Mucosa of rectum (tissue), 2 donors: ENCODE results near the gene PPP4R2.

ENCODE experiments used
- H3K27ac ChIP-seq, 2 donors: one replicate each; pipeline ENCODE4 v1.7.0; 2013; ENCODE audit warnings: inconsistent platforms in 2 of 2, low read depth in 2 of 2, low read length in 2 of 2
- H3K27me3 ChIP-seq, 2 donors: one replicate each; pipeline ENCODE4 v1.7.0; 2013; ENCODE audit warnings: low read length in 2 of 2; ENCODE audit not compliant: control insufficient read depth in 2 of 2, insufficient read depth in 2 of 2
- H3K36me3 ChIP-seq, 2 donors: one replicate each; pipeline ENCODE4 v1.7.0; 2013; ENCODE audit warnings: low read length in 2 of 2; ENCODE audit not compliant: control insufficient read depth in 2 of 2, insufficient read depth in 2 of 2
- H3K4me1 ChIP-seq, 2 donors: one replicate each; pipeline ENCODE4 v1.7.0; 2013; ENCODE audit warnings: low read length in 2 of 2, mild to moderate bottlenecking in 1 of 2; ENCODE audit not compliant: control insufficient read depth in 2 of 2, insufficient read depth in 2 of 2
- H3K4me3 ChIP-seq, 2 donors: one replicate each; pipeline ENCODE4 v1.7.0; 2013; ENCODE audit warnings: low read length in 2 of 2
- H3K9ac ChIP-seq, 2 donors: one replicate each; pipeline ENCODE4 v1.7.0; 2013; ENCODE audit warnings: low read length in 2 of 2, low read depth in 1 of 2, mild to moderate bottlenecking in 1 of 2
- H3K9me3 ChIP-seq, 2 donors: one replicate each; pipeline ENCODE4 v1.7.0; 2013; ENCODE audit warnings: low read length in 2 of 2; ENCODE audit not compliant: control insufficient read depth in 2 of 2
- donor health status: healthy.
- donor health status: Normal muscosa, but diverticular disease.

The PPP4R2 gene

GRCh38 chr3:72996473-72997333 lies at the start of gene PPP4R2:
Gene PPP4R2 (plus strand): TSS chr3:72996811. CDS start chr3:72997038, 227 bp downstream.
- Histone ChIP-seq H3K9ac (peak within 1 kb of the TSS; percentile 74 to 91), H3K36me3 (peaks cover 19 to 21% of the 10 kb centered on the region in 2 donors), H3K27ac (peak within 1 kb of the TSS; percentile 93 to 96), H3K4me1 (peaks cover 18 to 34% of the 10 kb centered on the region in 2 donors), H3K27me3 (no peaks in the 10 kb centered on the region), H3K9me3 (no peaks in the 10 kb centered on the region), H3K4me3 (peak within 1 kb of the TSS; percentile 83 to 90)

- no peak overlapping the region for H3K9ac ChIP-seq
- no peaks in the 10 kb centered on the region for H3K9me3 ChIP-seq
- H3K4me1 ChIP-seq = peaks cover 0 to 7% of the 10 kb centered on the region in 2 donors
- H3K4me3 ChIP-seq = no peak overlapping the region
- no peak overlapping the region for H3K27ac ChIP-seq
- no peaks in the 10 kb centered on the region for H3K36me3 ChIP-seq
- H3K27me3 ChIP-seq = no peaks in the 10 kb centered on the region
Observed at GRCh38 chr3:72947715-72948490, 48.7 kb upstream of the PPP4R2 start.

- Histone ChIP-seq H3K27me3 (no peaks in the 10 kb centered on the region), H3K36me3 (no peaks in the 10 kb centered on the region), H3K4me3 (no peak overlapping the region), H3K27ac (peak overlapping the region in 1 of 2 donors; percentile 13), H3K4me1 (peaks cover 0 to 5% of the 10 kb centered on the region in 2 donors), H3K9me3 (no peaks in the 10 kb centered on the region), H3K9ac (no peak overlapping the region)
Observed at GRCh38 chr3:72949016-72949415, 47.6 kb upstream of the PPP4R2 start.

- Histone ChIP-seq H3K27me3 (no peaks in the 10 kb centered on the region), H3K9me3 (no peaks in the 10 kb centered on the region), H3K4me3 (no peak overlapping the region), H3K4me1 (peaks cover 0 to 5% of the 10 kb centered on the region in 2 donors), H3K36me3 (no peaks in the 10 kb centered on the region), H3K27ac (no peak overlapping the region), H3K9ac (no peak overlapping the region)
Observed at GRCh38 chr3:72950372-72950771, 46.2 kb upstream of the PPP4R2 start.

- H3K4me3 ChIP-seq = no peak overlapping the region
- peaks cover 0 to 5% of the 10 kb centered on the region in 2 donors for H3K4me1 ChIP-seq
- no peak overlapping the region for H3K9ac ChIP-seq
- no peaks in the 10 kb centered on the region for H3K36me3 ChIP-seq
- no peak overlapping the region for H3K27ac ChIP-seq
- no peaks in the 10 kb centered on the region for H3K9me3 ChIP-seq
- H3K27me3 ChIP-seq = no peaks in the 10 kb centered on the region
Observed at GRCh38 chr3:72950801-72951200, 45.8 kb upstream of the PPP4R2 start.

- no peak overlapping the region for H3K9ac ChIP-seq
- no peaks in the 10 kb centered on the region for H3K36me3 ChIP-seq
- no peak overlapping the region for H3K4me3 ChIP-seq
- H3K27me3 ChIP-seq = no peaks in the 10 kb centered on the region
- peaks cover 0 to 5% of the 10 kb centered on the region in 2 donors for H3K4me1 ChIP-seq
- no peak overlapping the region for H3K27ac ChIP-seq
- H3K9me3 ChIP-seq = no peaks in the 10 kb centered on the region
Observed at GRCh38 chr3:72951259-72951722, 45.3 kb upstream of the PPP4R2 start.

- H3K27me3 ChIP-seq = no peaks in the 10 kb centered on the region
- H3K9ac ChIP-seq = no peak overlapping the region
- H3K36me3 ChIP-seq = no peaks in the 10 kb centered on the region
- H3K4me1 ChIP-seq = peaks cover 0 to 5% of the 10 kb centered on the region in 2 donors
- no peak overlapping the region for H3K4me3 ChIP-seq
- H3K27ac ChIP-seq = no peak overlapping the region
- H3K9me3 ChIP-seq = no peaks in the 10 kb centered on the region
Observed at GRCh38 chr3:72953325-72953956, 43.2 kb upstream of the PPP4R2 start.

- H3K4me3 ChIP-seq = no peak overlapping the region
- H3K27ac ChIP-seq = no peak overlapping the region
- no peaks in the 10 kb centered on the region for H3K27me3 ChIP-seq
- H3K4me1 ChIP-seq = peaks cover 4 to 18% of the 10 kb centered on the region in 2 donors
- no peak overlapping the region for H3K9ac ChIP-seq
- no peaks in the 10 kb centered on the region for H3K36me3 ChIP-seq
- H3K9me3 ChIP-seq = no peaks in the 10 kb centered on the region
Observed at GRCh38 chr3:72957297-72957696, 39.3 kb upstream of the PPP4R2 start.

GRCh38 chr3:72959336-72959735 lies 37.3 kb upstream of the PPP4R2 start:
- H3K9ac ChIP-seq = no peak overlapping the region
- H3K27me3 ChIP-seq = no peaks in the 10 kb centered on the region
- no peaks in the 10 kb centered on the region for H3K9me3 ChIP-seq
- no peaks in the 10 kb centered on the region for H3K36me3 ChIP-seq
- H3K27ac ChIP-seq = no peak overlapping the region
- no peak overlapping the region for H3K4me3 ChIP-seq
- H3K4me1 ChIP-seq = peaks cover 4 to 18% of the 10 kb centered on the region in 2 donors
